ENCODE measurements around the gene TP53TG5.
"Not testable (repeated sequence)": the region's sequence is repeated elsewhere in the genome, so short reads cannot be mapped to it uniquely, and the experiment has no call there.

DNA sequence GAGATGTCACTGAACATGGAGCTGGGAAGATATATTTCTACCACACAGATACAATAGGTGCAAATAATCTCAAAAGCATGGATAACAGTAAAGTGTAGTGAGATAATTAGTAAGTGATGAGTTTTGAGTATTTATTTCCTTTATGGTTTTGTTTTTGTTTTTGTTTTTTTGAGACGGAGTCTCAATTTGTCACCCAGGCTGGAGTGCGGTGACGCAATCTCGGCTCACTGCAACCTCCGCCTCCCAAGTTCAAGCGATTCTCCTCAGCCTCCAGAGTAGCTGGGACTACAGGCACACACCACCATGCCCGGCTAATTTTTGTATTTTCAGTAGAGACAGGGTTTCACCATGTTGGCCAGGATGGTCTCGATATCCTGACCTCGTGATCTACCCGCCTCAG is 27.3 kb downstream of the TP53TG5 start:
- TF ChIP-seq POLR2AphosphoS5, POLR2A (IDR thresholded peaks at IDR 0.05): not testable (repeated sequence)

Measured in breast epithelium (tissue), 3 donors.